Measurements from ENCODE around the gene DHRS1. TPM values are rescaled to one million over a fixed set of nuclear protein-coding genes. Genes with fewer than 3 reads are reported as not detected.

DHRS1 gene
- total RNA-seq, 1 donor from 2014 or later, result 26.5 TPM

DNA sequence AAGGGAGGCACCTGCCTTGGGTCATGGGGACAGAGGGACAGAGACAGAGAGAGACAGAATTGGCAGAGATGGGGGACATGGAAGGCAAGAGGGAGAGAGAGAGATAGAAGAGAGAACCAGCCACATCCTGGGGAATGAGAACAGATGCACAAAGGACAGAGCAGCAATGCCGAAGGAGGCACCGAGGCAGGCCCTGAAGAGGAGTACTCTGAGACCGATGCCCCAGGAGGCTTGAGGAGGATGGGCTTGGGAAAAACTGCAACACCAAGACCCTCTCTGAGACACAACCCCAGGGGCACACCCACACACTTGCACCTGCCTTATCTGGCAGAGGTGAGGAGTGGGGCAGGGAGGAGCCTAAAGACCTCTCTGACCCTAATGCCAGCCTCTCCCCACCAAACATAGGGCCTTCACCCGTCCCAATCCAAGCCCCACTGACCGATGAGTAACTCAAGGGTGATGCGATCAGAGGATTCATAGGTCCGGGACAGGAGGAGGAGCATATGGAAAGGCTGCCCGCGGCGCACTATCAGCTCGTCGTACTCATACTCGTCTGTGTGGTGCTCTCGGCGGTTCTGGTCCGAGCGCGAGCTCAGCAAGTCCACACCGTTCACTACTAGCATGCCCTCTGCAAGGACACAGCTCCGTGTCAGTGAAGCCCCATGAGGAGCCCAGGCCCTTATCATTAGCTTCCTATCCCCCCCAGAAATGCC is 38.2 kb downstream of the DHRS1 start:
- no peak overlapping the region for H3K9ac ChIP-seq (ENCODE audit: low read length)
- no peaks in the 10 kb centered on the region for H3K79me2 ChIP-seq (ENCODE audit: insufficient read depth, low read length)
- H4K20me1 ChIP-seq (ENCODE audit: insufficient read depth, low read length), result no peaks in the 10 kb centered on the region
- no peak for TF ChIP-seq EZH2 (IDR thresholded peaks at IDR 0.05; ENCODE audit: insufficient read depth, low read length)
- TF ChIP-seq, protein P1, sequence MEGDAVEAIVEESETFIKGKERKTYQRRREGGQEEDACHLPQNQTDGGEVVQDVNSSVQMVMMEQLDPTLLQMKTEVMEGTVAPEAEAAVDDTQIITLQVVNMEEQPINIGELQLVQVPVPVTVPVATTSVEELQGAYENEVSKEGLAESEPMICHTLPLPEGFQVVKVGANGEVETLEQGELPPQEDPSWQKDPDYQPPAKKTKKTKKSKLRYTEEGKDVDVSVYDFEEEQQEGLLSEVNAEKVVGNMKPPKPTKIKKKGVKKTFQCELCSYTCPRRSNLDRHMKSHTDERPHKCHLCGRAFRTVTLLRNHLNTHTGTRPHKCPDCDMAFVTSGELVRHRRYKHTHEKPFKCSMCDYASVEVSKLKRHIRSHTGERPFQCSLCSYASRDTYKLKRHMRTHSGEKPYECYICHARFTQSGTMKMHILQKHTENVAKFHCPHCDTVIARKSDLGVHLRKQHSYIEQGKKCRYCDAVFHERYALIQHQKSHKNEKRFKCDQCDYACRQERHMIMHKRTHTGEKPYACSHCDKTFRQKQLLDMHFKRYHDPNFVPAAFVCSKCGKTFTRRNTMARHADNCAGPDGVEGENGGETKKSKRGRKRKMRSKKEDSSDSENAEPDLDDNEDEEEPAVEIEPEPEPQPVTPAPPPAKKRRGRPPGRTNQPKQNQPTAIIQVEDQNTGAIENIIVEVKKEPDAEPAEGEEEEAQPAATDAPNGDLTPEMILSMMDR (IDR thresholded peaks at IDR 0.05; ENCODE audit: insufficient read depth, low read depth, low read length), result no peak
- H3K36me3 Mint-ChIP-seq (ENCODE audit: low read depth, unreplicated experiment), result peaks cover 24% of the 10 kb centered on the region
- H3K9me3 ChIP-seq (ENCODE audit: insufficient read depth, low read depth, low read length), result no peaks in the 10 kb centered on the region
- FAIRE-seq (no peak), DNase-seq (ENCODE audit: low read depth) (no peak)
- peaks cover 5% of the 10 kb centered on the region for H3K4me1 Mint-ChIP-seq (ENCODE audit: low read depth, unreplicated experiment)
- no peak overlapping the region for H3K4me2 ChIP-seq (ENCODE audit: low read length)
- no peak overlapping the region for H3K27ac ChIP-seq (ENCODE audit: low read depth, low read length)
- no peak overlapping the region for H3K4me3 ChIP-seq (ENCODE audit: insufficient read depth, low read depth, low read length)
- peaks cover 8% of the 10 kb centered on the region for H3K27me3 Mint-ChIP-seq (ENCODE audit: low read depth, unreplicated experiment)
- H3K4me3 Mint-ChIP-seq (ENCODE audit: unreplicated experiment), result no peak overlapping the region
- H3K27ac Mint-ChIP-seq (ENCODE audit: unreplicated experiment), result no peak overlapping the region
- no peak overlapping the region for H2AFZ ChIP-seq (ENCODE audit: low read depth, low read length)
- H3K36me3 ChIP-seq (ENCODE audit: insufficient read depth, low read length), result no peaks in the 10 kb centered on the region
- H3K9me3 Mint-ChIP-seq (ENCODE audit: unreplicated experiment), result no peaks in the 10 kb centered on the region
- no peaks in the 10 kb centered on the region for H3K27me3 ChIP-seq (ENCODE audit: insufficient read depth, low read length)
- peaks cover 3% of the 10 kb centered on the region for H3K4me1 ChIP-seq (ENCODE audit: insufficient read depth, low read length)

DNA sequence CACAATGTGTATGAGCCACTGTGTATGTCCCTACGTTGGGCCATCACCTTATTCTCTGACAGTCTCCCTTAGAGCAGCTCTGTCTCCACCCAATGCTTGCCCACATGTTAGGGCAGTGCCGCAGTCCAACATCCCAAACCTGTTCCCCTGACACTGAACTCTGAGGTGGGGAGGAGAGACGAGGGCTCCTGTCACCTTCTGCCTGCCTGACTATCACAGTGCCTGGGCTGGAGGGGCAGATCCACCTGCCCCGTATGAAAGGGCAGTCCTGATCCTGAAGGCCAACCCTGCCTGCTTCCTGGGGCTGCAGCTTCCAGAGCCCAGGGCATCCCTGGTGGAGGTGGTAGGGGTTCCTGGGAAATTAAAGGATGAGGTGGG is 38.8 kb downstream of the DHRS1 start:
- H3K27ac ChIP-seq (ENCODE audit: low read depth, low read length), result no peak overlapping the region
- no peak overlapping the region for H3K4me3 ChIP-seq (ENCODE audit: insufficient read depth, low read depth, low read length)
- TF ChIP-seq, protein P1 (IDR thresholded peaks at IDR 0.05; ENCODE audit: insufficient read depth, low read depth, low read length), result no peak
- no peak for FAIRE-seq
- Mint-ChIP-seq H3K4me3 (ENCODE audit: unreplicated experiment) (no peak overlapping the region), H3K27ac (ENCODE audit: unreplicated experiment) (no peak overlapping the region), H3K9me3 (ENCODE audit: unreplicated experiment) (no peaks in the 10 kb centered on the region), H3K27me3 (ENCODE audit: low read depth, unreplicated experiment) (peaks cover 8% of the 10 kb centered on the region), H3K36me3 (ENCODE audit: low read depth, unreplicated experiment) (peaks cover 18% of the 10 kb centered on the region), H3K4me1 (ENCODE audit: low read depth, unreplicated experiment) (peaks cover 5% of the 10 kb centered on the region)
- H3K27me3 ChIP-seq (ENCODE audit: insufficient read depth, low read length), result no peaks in the 10 kb centered on the region
- H3K9ac ChIP-seq (ENCODE audit: low read length), result no peak overlapping the region
- H2AFZ ChIP-seq (ENCODE audit: low read depth, low read length), result no peak overlapping the region
- H4K20me1 ChIP-seq (ENCODE audit: insufficient read depth, low read length), result no peaks in the 10 kb centered on the region
- no peaks in the 10 kb centered on the region for H3K79me2 ChIP-seq (ENCODE audit: insufficient read depth, low read length)
- no peak overlapping the region for H3K4me2 ChIP-seq (ENCODE audit: low read length)
- no peaks in the 10 kb centered on the region for H3K36me3 ChIP-seq (ENCODE audit: insufficient read depth, low read length)
- DNase-seq (ENCODE audit: low read depth), result no peak
- no peaks in the 10 kb centered on the region for H3K9me3 ChIP-seq (ENCODE audit: insufficient read depth, low read depth, low read length)
- peaks cover 3% of the 10 kb centered on the region for H3K4me1 ChIP-seq (ENCODE audit: insufficient read depth, low read length)

DNA sequence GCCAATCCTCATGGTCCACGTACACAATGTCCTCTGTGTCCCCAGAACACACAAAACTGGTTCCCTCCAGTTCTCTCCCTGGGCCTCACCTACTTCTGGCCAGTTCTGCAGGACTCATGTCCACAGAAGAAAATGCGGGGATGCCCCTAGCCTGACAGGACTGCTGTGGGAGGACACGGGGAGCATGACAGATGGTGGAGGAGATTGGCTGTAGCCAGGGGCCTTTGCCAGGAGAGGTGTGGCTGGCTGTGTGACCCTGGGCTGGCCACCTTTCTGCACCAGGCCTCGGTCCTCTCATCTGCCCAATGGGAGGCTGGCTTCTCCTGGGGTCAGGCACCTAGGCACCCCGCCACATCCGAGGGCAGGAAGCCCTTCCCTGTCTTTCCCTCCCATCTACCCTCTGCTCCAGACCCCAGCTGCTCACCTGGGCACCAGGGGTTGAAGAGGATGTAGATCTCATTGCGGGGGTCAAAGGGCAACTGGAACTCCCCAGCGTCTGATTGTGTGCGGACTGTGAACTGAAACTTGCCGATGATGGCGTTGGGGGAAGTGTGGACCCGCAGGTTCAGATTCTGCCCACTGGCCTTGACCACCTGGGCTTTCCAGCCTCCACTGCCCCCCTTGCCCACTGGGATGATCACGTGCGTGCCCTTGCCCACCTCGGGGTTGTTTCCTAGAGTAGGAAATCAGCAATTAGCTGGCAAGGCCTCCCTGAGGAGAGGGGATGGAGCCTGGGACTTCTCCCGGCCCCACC is 39.4 kb downstream of the DHRS1 start:
- no peak overlapping the region for H3K9ac ChIP-seq (ENCODE audit: low read length)
- H3K4me1 ChIP-seq (ENCODE audit: insufficient read depth, low read length), result peaks cover 3% of the 10 kb centered on the region
- H4K20me1 ChIP-seq (ENCODE audit: insufficient read depth, low read length), result no peaks in the 10 kb centered on the region
- no peaks in the 10 kb centered on the region for H3K9me3 Mint-ChIP-seq (ENCODE audit: unreplicated experiment)
- no peaks in the 10 kb centered on the region for H3K9me3 ChIP-seq (ENCODE audit: insufficient read depth, low read depth, low read length)
- no peak for FAIRE-seq
- no peak overlapping the region for H2AFZ ChIP-seq (ENCODE audit: low read depth, low read length)
- peaks cover 8% of the 10 kb centered on the region for H3K27me3 Mint-ChIP-seq (ENCODE audit: low read depth, unreplicated experiment)
- no peak overlapping the region for H3K4me3 Mint-ChIP-seq (ENCODE audit: unreplicated experiment)
- H3K4me3 ChIP-seq (ENCODE audit: insufficient read depth, low read depth, low read length), result no peak overlapping the region
- no peak overlapping the region for H3K27ac Mint-ChIP-seq (ENCODE audit: unreplicated experiment)
- H3K79me2 ChIP-seq (ENCODE audit: insufficient read depth, low read length), result no peaks in the 10 kb centered on the region
- H3K36me3 ChIP-seq (ENCODE audit: insufficient read depth, low read length), result no peaks in the 10 kb centered on the region
- peaks cover 5% of the 10 kb centered on the region for H3K4me1 Mint-ChIP-seq (ENCODE audit: low read depth, unreplicated experiment)
- H3K27me3 ChIP-seq (ENCODE audit: insufficient read depth, low read length), result no peaks in the 10 kb centered on the region
- TF ChIP-seq, protein P1 (IDR thresholded peaks at IDR 0.05; ENCODE audit: insufficient read depth, low read depth, low read length), result no peak
- TF ChIP-seq EZH2 (IDR thresholded peaks at IDR 0.05; ENCODE audit: insufficient read depth, low read length), result no peak
- no peak overlapping the region for H3K4me2 ChIP-seq (ENCODE audit: low read length)
- peaks cover 17% of the 10 kb centered on the region for H3K36me3 Mint-ChIP-seq (ENCODE audit: low read depth, unreplicated experiment)
- no peak for DNase-seq (ENCODE audit: low read depth)
- no peak overlapping the region for H3K27ac ChIP-seq (ENCODE audit: low read depth, low read length)

Measured in astrocyte (in vitro differentiated cells and primary cell).